Right lung (tissue), 5 donors: ENCODE data around the gene STPG3. TPM values are rescaled to one million over a fixed set of nuclear protein-coding genes. Genes with fewer than 3 reads are reported as not detected.

ENCODE experiments used
- DNase-seq, 2 donors: peaks; one replicate each; pipeline ENCODE4 v3.0.0-alpha.2; 2013
- polyA plus RNA-seq, 5 donors: library from polyadenylated mRNA; unstranded; fragments of 120-200 nt; gene quantifications; one replicate each; pipeline versions ENCODE4 v1.2.1 to v1.2.3, GENCODE V29; 2013; ENCODE audit warnings: inconsistent platforms in 1 of 5, low replicate concordance in 1 of 5; ENCODE audit not compliant: insufficient read length in 5 of 5, insufficient read depth in 1 of 5

STPG3 gene
- polyA plus RNA-seq, 5 donors = 0.26 to 1.5 (median 0.98) TPM

DNA sequence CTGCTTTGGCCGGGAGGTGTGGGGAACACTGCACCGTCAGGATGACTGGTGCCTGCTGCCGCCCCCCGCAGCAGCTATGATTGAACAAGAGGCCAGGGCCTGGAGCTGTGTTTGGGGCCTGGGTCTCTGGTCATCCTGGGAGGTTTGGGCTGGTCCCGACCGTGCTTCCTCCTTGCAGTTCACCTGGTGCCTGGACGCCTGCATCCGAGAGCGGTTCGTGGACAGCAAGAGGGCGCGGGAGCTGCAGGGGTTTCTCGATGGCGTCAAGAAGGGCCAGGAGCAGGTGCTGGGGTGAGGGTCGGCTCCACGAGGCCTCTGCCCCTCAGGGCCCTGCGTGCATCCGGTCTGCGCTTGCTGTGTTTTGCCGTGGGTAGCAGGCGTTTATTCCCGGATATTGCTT is 13.0 kb downstream of the STPG3 start:
- DNase-seq = no peak

- DNase-seq = no peak
Observed at GRCh38 chr9:137265496-137266161, 14.5 kb downstream of the STPG3 start.

GRCh38 chr9:137266162-137266527 is 15.1 kb downstream of the STPG3 start:
- no peak for DNase-seq

GRCh38 chr9:137266585-137267453 is 15.7 kb downstream of the STPG3 start:
- DNase-seq = no peak

GRCh38 chr9:137267933-137268355 is 16.9 kb downstream of the STPG3 start:
- no peak for DNase-seq

DNA sequence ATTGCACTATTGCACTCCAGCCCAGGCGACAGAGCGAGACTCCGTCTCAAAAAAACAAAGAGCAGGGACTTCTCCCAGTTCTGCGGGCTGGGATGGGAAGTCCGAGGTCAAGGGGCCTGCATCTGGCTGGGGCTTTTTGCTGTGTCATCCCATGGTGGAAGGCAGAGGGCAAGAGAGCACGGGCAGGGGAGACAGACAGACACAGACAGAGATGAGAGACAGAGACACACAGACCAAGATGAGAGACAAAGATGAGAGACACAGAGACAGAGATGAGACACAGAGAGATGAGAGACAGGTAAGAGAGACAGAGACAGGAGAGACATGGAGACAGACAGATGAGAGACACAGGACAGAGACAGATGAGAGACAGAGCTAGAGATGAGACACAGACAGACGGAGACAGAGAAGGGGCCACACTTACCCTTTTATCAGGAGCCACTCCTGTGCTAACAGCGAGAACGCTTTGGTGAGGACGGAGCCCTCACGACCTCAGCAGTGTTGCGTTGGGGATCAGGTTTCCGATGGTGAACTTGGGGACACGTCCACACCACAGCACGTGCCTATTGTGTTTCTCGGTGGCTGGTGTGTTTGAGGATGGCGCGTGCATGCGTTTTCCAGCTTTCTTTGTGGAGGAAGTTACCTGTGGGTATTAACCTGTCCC is 17.6 kb downstream of the STPG3 start:
- DNase-seq = no peak

GRCh38 chr9:137269231-137269772 is 18.2 kb downstream of the STPG3 start:
- DNase-seq = no peak

DNA sequence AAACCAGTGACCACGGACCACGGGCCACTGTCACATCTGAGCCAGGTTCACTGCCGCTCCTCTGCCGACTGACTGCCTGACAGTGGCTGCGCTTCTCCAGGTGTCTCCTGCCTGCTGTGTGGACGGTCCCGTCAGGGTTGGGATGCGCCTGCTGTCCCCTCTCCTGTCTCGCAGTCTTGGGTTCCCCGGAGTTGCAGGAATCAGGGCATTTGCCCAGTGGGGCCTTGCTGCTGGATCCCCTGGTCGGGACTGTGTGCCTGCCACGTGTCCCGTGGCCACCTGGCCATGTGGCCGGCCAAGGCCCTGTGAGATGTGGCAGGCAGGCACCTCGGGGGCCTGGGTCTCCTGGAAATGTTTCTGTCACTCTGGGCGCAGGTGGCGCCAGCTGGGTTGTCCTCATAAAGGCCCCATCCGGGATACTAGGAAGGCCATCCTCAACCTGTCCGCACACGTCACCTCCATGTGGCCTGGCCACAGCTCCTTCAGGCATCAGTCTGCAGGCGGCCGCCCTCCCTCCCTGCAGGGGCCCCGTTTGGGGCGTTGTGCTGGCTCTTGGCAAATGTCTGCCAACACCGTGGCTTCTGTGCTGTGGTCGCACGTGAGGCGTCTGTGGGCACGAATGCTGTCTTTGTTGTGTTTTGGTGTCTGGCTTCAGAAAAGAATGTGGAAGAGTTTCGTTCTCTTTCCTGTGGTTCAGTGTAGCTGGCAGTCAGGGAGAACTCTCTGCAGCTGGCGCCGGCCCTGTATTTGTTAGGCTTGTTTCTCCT is 20.0 kb downstream of the STPG3 start:
- DNase-seq = no peak

DNA sequence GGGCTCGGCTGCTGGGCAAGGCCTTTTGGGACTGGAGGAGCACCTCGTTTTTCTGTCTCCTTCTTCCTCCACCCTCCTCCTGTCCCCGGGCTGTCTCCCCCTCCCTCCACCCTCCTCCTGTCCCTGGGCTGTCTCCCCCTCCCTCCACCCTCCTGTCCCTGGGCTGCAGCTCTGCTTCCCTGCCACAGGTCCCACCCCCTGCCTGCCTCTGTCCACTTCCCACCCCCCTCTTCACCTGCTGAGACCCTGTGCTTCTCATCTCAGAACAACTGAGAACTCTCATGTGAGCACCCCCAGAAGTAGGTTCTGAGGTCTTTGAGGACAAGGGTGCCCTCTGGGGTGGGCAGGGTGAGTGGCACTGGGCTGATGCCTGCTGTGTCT is 20.6 kb downstream of the STPG3 start:
- DNase-seq = no peak

GRCh38 chr9:137272241-137273094 is 21.4 kb downstream of the STPG3 start:
- DNase-seq = no peak

GRCh38 chr9:137273095-137273490 is 22.0 kb downstream of the STPG3 start:
- no peak for DNase-seq

DNA sequence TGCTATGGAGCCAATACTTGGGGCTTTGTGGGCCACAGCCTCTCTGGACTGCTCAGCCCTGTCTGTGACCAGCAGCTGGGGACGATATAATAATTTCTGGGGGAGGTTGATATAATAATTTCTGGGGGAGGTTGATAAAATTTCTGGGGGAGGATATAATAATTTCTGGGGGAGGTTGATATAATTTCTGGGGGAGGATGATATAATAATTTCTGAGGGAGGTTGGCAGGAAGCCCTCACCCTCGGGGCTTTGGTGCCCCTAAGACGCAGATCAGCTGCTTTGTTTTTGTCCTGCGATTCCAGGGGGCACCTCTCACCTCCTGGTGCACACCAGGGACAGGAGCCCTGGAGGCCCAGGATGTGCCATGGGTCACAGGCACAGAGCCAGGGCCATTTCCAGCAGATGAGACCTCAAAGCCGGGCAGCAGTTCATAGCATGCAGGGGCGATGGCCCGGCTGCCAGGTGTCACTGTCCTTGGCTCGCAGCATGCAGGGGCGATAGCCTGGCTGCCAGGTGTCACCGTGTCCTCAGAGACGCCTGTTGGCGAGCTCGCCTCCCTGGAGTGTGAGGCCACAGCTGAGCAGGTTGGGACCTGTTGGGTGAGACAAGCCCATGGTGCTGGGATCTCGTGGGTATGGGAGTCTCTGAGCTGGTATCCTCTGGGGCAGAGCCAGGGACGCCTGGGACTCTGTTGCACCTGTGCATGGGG is 22.7 kb downstream of the STPG3 start:
- no peak for DNase-seq

GRCh38 chr9:137275203-137275587 is 24.1 kb downstream of the STPG3 start:
- no peak for DNase-seq

DNA sequence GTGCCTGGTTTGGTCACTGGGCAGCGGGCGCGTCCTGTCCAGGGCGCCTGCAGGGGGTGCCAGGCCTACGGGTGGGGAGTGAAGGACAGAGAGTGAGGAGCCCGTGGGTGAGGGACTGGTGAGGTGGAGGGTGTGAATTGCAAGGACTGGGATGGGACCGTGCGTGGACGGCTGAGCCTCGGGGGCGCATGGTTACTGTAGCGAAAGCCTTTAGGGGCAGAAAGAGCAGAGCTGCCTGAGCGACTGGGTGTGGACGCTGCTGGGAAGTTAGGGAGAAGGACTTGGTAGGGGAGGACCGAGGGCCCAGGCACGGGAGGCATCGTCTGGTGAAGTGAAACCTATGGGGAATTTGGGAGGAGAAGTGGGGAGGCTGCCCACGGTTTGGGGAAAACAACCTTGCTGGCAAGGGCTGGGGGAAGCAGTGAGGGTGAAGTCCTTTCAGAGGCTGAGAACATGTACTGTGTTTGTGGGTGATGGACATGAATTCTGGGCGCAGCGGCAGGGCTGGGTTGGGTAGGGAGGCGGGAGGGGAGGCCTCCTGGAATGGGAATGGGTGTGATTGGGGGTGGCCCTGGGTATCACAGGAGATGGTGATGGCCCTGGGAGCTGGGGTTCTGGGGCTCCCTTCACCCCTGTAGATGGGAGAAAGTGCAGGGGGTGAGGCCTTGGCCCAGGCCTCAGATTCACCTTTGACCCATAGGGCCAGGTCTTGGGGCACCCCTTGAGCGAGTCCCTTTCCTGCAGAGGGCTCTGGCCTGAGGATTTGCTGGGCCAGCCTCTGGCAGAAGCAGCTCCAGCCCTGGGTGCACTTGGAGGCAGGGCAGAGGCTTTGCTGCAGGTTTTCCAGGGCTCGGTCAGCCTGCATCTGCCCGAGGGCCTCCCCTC is 24.7 kb downstream of the STPG3 start:
- DNase-seq = no peak

DNA sequence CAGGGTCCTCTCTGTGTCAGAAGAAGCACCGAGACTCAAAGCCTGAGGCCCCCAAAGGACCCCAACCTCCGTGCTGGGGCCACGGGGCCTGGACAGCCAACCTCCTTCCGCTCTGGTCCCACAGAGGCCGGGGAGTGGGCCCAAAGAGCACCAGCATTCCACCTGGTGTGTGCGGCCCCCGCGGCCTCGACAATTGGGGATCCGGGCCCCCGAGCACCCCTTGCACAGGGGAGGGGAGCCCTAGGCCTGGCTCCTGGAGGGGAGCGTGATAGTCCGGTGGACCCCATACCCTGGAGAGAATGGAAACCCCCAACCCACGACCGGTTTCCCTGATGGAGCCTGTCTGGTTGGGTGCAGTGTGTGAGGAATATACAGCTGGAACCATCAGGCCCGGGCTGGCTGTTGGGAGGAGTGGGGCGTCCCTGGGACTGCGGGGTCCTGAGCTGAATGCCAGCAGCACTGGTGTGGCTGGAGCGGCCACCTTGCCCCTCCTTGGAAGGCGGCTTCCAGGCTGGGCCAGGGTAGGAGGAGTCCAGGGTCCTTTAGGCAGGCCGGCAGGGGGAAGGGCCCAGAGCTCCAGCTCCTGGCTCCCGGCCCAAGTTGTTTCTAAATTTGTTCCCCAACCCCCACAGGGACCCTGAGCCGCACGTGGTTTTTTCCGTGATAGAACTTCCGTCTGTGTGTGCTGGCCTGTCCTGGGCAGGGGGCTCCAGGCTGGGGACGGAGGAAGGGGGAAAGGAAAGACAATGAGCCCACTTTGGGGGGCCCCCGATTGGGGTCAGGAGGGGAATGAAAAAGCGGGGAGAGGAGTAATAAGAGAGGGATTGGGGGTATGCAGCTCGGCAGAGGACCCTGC is 25.6 kb downstream of the STPG3 start:
- peak; percentile 87 to 90 for DNase-seq

GRCh38 chr9:137277329-137278041 is 26.4 kb downstream of the STPG3 start, which contains the start of gene TOR4A:
Gene TOR4A, plus strand, starts transcription at chr9:137277726. Its CDS starts 964 bp downstream, at chr9:137278690.
- peak in 1 of 2 donors; percentile 78 for DNase-seq

DNA sequence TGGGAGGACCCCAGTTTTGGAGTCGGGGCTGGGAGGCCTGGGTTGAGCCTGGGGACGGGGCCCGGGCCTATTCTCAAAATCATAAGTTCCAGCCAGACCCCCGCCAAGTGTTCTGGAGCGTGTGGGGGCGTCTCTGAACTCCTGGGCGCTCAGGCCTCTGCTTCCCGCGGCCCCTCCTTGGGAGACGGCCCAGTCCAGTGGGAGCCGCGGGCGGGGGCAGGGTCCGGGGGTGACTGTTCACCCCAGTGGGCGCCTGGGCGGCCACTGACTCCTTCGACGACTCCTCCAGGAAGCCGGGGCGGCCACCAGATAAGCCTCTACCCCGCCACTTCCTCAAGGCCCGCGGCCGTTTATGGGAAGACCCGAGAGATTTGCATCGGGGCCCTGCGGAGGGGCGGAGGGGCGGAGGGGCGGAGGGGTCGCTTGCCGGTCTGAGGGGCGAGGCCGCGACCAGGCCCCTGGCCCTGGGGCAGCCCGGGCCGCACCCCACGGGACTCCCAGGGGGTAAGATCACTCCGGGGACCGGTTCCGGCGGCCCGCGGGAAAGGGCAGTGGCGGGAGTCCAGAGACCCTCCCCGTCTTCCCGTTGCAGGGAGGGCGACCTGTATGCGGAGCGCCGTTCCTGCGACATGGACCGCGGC is 27.1 kb downstream of the STPG3 start:
- no peak for DNase-seq
